ENCODE measurements around the gene HMOX1. TPM values are rescaled to one million over a fixed set of nuclear protein-coding genes. Genes with fewer than 3 reads are reported as not detected.

The HMOX1 gene
- total and polyA plus RNA-seq, 2 donors (not counting 3 experiments of a cell fraction or from before 2014, with no cell fraction given): 41.1 to 69.1 TPM

- BruUV-seq (replicated peaks): no TSS peak
- Histone ChIP-seq H3K27me3 (ENCODE audit: control insufficient read depth in 2 of 2, insufficient read depth in 2 of 2, low read length in 2 of 2) (no peaks in the 10 kb centered on the region), H3K4me3 (replicated peaks in 1 of 3; ENCODE audit: insufficient read depth in 1 of 3, low read depth in 1 of 3, low read length in 3 of 3) (no peak overlapping the region), H3K9me3 (replicated peaks; ENCODE audit: control insufficient read depth, insufficient read depth, low read length) (no peaks in the 10 kb centered on the region), H2AFZ (ENCODE audit: low read depth, low read length) (no peak overlapping the region), H4K20me1 (replicated peaks; ENCODE audit: control insufficient read depth, extremely low read depth, insufficient read depth, low read length) (no peaks in the 10 kb centered on the region), H3K9me1 (replicated peaks; ENCODE audit: control insufficient read depth, extremely low read depth, insufficient read depth, low read length) (no peaks in the 10 kb centered on the region), H3K4me2 (ENCODE audit: insufficient read depth, low read length) (no peak overlapping the region), H3K27ac (ENCODE audit: insufficient read depth, low read depth, low read length) (no peak overlapping the region), H3K4me1 (ENCODE audit: control insufficient read depth, extremely low read depth, insufficient read depth, low read length) (no peaks in the 10 kb centered on the region), H3K36me3 (ENCODE audit: control insufficient read depth in 2 of 2, extremely low read depth in 1 of 2, insufficient read depth in 2 of 2, low read length in 2 of 2) (no peaks in the 10 kb centered on the region), H3K9ac (replicated peaks; ENCODE audit: extremely low read depth, insufficient read depth, low read length) (no peak overlapping the region), H3K79me2 (ENCODE audit: control insufficient read depth, insufficient read depth, low read length) (no peaks in the 10 kb centered on the region)
- CTCF ChIA-PET: interaction anchor here (0.7 to 9.4 kb wide), 6 partner anchors 13 to 690 kb away, joined by 3 to 196 read pairs (median 3); no protein-coding TSS in a partner anchor
- intact Hi-C loops (cut with micrococcal nuclease) (no loop called here), dilution Hi-C loops (cut with MboI; ENCODE audit: extremely low pct_ligation_motif_present, low sequenced_read_pairs) (no loop called here)
- no peak for DNase-seq (ENCODE audit: low read depth, low spot score)
- TF ChIP-seq, protein P1, sequence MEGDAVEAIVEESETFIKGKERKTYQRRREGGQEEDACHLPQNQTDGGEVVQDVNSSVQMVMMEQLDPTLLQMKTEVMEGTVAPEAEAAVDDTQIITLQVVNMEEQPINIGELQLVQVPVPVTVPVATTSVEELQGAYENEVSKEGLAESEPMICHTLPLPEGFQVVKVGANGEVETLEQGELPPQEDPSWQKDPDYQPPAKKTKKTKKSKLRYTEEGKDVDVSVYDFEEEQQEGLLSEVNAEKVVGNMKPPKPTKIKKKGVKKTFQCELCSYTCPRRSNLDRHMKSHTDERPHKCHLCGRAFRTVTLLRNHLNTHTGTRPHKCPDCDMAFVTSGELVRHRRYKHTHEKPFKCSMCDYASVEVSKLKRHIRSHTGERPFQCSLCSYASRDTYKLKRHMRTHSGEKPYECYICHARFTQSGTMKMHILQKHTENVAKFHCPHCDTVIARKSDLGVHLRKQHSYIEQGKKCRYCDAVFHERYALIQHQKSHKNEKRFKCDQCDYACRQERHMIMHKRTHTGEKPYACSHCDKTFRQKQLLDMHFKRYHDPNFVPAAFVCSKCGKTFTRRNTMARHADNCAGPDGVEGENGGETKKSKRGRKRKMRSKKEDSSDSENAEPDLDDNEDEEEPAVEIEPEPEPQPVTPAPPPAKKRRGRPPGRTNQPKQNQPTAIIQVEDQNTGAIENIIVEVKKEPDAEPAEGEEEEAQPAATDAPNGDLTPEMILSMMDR (IDR thresholded peaks at IDR 0.05; ENCODE audit: extremely low read depth in 1 of 2, insufficient read depth in 1 of 2, low read depth in 1 of 2, low read length in 2 of 2): no peak
- TF ChIP-seq EZH2 (IDR thresholded peaks at IDR 0.05; ENCODE audit: borderline replicate concordance, low read depth, low read length, severe bottlenecking) (no peak), MAX (IDR thresholded peaks at IDR 0.05; ENCODE audit: insufficient read depth, insufficient read length) (no peak), MYC (IDR thresholded peaks at IDR 0.05; ENCODE audit: low read depth, low read length) (no peak), JUN (IDR thresholded peaks at IDR 0.05; ENCODE audit: borderline replicate concordance, insufficient read depth, insufficient read length, low read depth) (no peak), POLR2AphosphoS5 (IDR thresholded peaks at IDR 0.05; ENCODE audit: insufficient read depth, low read depth, low read length) (no peak), GATA2 (IDR thresholded peaks at IDR 0.05; ENCODE audit: insufficient read depth, insufficient read length, low read depth, low read length) (no peak), POLR2A (IDR thresholded peaks at IDR 0.05; ENCODE audit: low read depth, low read length) (no peak), FOS (IDR thresholded peaks at IDR 0.05; ENCODE audit: borderline replicate concordance, insufficient read depth, low read length) (no peak)
- POLR2A ChIA-PET: no interaction called here
- FAIRE-seq: peak; percentile 49
Observed at GRCh38 chr22:35434061-35434710, 53.3 kb downstream of the HMOX1 start.

Data from endothelial cell of umbilical vein (primary cell).